ENCODE results near the gene NDUFS7.

Gene NDUFS7

GRCh38 chr19:1386945-1387683 is 3.4 kb downstream of the NDUFS7 start:
- no peak for DNase-seq

GRCh38 chr19:1387684-1388636 is 4.3 kb downstream of the NDUFS7 start:
- DNase-seq: no peak

DNA sequence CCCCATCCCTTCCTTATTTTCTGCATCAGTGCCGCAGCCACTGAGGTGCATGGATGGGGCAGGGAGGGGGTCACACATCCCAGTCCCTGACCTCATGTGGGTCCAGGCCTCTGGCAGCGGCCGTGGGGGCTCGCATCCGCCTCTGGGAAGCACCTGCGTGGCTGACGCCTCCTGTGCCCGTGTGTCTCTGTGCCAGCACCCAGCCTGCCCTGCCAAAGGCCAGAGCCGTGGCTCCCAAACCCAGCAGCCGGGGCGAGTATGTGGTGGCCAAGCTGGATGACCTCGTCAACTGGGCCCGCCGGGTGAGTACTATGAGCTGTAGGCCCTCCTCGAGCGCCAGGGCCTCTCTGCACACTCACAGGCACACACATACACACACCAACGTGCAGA is 4.9 kb downstream of the NDUFS7 start:
- no peak for DNase-seq

- DNase-seq: no peak
These were observed 5.6 kb downstream of the NDUFS7 start for GRCh38 chr19:1389033-1389940.

- no peak for DNase-seq
These were observed 7.2 kb downstream of the NDUFS7 start for GRCh38 chr19:1390890-1391423.

- DNase-seq: no peak
These were observed 8.7 kb downstream of the NDUFS7 start for GRCh38 chr19:1392407-1392806.

- DNase-seq: no peak
These were observed 9.3 kb downstream of the NDUFS7 start for GRCh38 chr19:1392939-1393530.

- no peak for DNase-seq
These were observed 10.1 kb downstream of the NDUFS7 start for GRCh38 chr19:1393841-1394240.

- DNase-seq: no peak
These were observed 10.8 kb downstream of the NDUFS7 start for GRCh38 chr19:1394252-1395193.

DNA sequence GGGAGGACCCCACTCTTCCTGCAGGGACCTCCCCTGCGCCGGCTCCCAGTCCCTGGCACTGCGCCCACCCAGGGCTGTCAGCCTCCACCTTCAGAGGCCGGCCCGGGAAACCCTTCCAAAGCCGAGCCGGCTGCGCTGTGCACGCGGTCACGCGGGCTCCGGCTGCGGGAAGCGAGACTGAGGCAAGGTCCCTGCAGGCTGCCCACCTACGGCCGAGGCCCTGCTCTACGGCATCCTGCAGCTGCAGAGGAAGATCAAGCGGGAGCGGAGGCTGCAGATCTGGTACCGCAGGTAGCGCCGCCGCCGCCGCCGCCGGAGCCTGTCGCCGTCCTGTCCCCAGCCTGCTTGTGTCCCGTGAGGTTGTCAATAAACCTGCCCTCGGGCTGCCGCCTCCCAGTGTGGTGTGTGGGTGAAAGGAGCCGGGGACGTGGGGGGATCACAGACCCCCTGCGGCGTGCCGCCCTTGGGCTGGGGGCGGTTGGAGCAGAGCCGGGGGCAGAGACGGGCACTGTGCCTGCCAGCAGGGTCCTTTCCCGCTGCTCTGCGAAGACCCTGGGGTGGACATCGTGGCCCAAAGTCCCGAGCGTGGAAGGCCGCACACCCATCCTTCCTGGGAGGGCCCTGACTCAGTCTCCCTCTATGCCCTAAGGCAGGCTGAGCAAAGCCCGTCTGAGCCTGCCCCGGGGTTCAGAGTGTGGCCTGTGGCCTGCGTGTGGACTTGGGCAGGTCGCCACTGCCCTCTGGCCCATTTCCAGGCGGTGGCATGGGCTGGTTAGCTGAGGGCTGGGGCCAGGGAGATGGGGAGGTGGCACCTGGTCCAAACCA is 11.7 kb downstream of the NDUFS7 start:
- no peak for DNase-seq

GRCh38 chr19:1396019-1396767 is 12.5 kb downstream of the NDUFS7 start:
- no peak for DNase-seq

- no peak for DNase-seq
These were observed 13.3 kb downstream of the NDUFS7 start for GRCh38 chr19:1396768-1397679.

GRCh38 chr19:1397838-1398237 is 14.1 kb downstream of the NDUFS7 start:
- DNase-seq: no peak

DNA sequence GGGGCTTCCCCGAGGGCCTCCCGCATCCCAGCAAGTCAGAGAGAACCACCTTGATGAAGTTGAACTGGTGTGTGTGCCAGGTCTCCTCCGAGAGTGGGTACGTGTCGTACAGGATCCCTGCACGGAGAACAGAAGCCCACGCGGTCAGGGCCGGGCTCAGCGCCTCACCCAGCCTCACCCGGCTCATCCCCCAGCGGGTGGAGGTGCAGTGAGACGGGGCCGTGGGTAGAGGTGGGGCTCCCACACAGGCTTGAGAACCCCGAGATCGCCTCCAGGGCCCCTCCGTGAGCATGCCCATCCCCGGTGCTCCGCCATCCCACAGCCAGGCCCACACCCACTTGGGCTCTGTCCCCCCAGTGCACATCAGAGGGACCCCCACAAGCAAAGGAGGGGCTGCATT is 15.4 kb downstream of the NDUFS7 start:
- no peak for DNase-seq

GRCh38 chr19:1399745-1400144 is 16.0 kb downstream of the NDUFS7 start:
- no peak for DNase-seq

DNA sequence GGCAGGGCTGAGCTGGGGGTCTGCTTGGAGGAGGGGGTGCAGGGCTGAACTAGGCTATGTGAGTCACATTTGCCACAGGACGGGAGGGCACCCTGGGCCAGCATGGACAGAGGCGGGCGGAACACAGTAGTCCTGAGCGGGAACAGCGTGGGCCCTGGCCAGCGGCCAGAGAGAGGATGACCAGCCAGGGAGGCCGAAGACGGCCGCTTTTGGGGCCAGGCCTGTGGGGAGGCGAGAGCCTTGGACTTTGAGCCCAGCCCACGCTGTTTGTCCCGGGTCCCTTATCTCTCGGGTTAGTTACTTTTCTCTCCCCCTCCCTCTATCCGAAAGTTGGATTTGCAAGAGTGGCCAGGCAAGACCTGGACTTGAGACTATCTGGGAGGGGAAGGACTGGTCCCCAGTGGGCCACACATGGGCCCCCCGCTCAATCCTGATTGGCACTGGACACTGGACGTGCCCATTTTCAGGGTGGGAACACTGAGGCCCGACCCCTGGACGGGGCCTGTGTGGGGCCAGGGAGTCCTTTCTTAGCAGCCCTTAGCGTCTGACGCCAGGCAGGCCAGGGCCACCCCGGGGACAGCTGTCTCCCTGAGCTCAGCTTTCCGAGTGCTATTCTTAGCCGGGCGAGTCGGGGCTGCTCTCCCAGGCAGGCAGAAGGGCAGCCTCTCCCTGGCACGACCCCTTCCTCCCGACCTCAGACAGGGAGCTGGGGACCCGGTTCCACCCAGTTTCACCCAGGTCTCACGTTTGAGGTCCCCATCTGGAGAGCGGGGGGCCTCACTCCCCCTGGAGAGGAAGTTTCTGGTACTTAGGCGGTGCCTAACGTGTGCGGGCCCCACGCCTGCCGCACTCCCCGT is 16.8 kb downstream of the NDUFS7 start:
- DNase-seq: no peak
